B cell (primary cell): ENCODE results near the gene NDUFS7.

ENCODE experiments used
- EZH2 ChIP-seq: IDR thresholded peaks from 2 replicates; pipeline ENCODE4 v1.6.1; 2012; ENCODE audit warnings: borderline replicate concordance, low read depth, mild to moderate bottlenecking, moderate library complexity, low read length; ENCODE audit not compliant: insufficient read depth, poor library complexity, severe bottlenecking
- TF ChIP-seq, protein P1 (sequence below): fragments of 200-600 bp; IDR thresholded peaks from one replicate; pipeline ENCODE4 v1.8.0; 2022; ENCODE audit warnings: antibody characterized with exemption, mild to moderate bottlenecking

DNA sequence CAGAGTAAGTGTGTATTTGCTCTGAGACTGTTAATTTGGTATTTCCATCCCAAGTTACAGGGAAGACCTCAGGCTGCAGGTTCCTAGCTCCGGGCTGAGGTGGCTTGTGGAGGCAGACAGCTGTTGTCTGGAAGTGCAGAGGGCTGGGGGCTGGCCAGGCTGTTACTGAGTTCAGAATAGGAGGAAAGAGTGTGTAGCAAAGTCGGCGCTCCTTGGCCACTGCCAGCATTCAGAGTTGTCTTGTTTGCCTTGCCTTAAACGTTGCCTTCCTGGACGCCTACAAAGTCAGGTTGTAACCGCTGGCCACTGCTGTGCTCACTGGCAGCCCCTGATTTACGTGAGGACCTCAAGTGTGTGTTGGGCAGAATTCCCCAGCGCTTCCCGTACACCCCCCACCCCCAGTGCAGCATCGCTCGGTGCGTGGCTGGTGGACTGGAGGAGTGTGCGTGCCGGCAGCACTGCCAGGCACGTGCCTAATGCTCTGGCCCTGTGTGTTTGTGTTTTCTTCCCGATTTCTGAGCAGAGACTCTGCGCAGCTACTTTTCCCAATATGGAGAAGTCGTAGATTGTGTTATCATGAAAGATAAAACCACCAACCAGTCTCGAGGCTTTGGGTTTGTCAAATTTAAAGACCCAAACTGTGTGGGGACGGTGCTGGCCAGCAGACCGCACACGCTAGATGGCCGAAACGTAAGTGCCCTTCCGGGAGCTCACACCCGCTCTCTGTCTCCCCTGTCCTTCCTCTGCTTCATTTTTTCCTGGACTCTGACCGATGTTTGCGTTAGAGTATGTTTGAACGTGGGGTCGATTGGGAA lies 34.2 kb downstream of the NDUFS7 start:
- no peak for TF ChIP-seq EZH2
- TF ChIP-seq, protein P1, sequence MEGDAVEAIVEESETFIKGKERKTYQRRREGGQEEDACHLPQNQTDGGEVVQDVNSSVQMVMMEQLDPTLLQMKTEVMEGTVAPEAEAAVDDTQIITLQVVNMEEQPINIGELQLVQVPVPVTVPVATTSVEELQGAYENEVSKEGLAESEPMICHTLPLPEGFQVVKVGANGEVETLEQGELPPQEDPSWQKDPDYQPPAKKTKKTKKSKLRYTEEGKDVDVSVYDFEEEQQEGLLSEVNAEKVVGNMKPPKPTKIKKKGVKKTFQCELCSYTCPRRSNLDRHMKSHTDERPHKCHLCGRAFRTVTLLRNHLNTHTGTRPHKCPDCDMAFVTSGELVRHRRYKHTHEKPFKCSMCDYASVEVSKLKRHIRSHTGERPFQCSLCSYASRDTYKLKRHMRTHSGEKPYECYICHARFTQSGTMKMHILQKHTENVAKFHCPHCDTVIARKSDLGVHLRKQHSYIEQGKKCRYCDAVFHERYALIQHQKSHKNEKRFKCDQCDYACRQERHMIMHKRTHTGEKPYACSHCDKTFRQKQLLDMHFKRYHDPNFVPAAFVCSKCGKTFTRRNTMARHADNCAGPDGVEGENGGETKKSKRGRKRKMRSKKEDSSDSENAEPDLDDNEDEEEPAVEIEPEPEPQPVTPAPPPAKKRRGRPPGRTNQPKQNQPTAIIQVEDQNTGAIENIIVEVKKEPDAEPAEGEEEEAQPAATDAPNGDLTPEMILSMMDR = no peak
